Measurements from ENCODE around the gene BLM. TPM values are rescaled to one million over a fixed set of nuclear protein-coding genes. Genes with fewer than 3 reads are reported as not detected.

BLM gene
- polyA plus RNA-seq, 1 donor (not counting 4 experiments of a cell fraction or from before 2014, with no cell fraction given) = 4.4 TPM

DNA sequence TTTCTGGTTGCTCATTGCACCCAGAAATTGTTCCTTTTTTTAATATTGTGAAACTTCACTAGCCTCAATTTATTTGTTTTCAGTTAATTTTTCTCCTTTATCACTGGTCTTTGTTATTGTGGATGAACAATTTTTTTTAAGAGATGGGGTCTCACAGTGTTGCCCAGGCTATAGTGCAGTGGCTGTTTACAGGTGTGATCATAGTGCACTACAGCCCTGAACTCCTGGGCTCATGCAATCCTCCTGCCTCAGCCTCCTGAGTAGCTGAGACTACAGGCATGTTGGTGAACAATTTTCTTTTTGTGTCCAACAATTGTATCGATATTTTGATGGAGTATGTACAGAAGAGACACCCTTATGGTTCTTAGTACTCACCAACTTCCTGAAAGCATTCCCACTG, 26.3 kb downstream of the BLM start:
- no peak overlapping the region for H3K4me2 ChIP-seq (ENCODE audit: control insufficient read depth, extremely low read depth, insufficient read depth, low read depth, low read length)
- FAIRE-seq = no peak
- TF ChIP-seq, protein P1, sequence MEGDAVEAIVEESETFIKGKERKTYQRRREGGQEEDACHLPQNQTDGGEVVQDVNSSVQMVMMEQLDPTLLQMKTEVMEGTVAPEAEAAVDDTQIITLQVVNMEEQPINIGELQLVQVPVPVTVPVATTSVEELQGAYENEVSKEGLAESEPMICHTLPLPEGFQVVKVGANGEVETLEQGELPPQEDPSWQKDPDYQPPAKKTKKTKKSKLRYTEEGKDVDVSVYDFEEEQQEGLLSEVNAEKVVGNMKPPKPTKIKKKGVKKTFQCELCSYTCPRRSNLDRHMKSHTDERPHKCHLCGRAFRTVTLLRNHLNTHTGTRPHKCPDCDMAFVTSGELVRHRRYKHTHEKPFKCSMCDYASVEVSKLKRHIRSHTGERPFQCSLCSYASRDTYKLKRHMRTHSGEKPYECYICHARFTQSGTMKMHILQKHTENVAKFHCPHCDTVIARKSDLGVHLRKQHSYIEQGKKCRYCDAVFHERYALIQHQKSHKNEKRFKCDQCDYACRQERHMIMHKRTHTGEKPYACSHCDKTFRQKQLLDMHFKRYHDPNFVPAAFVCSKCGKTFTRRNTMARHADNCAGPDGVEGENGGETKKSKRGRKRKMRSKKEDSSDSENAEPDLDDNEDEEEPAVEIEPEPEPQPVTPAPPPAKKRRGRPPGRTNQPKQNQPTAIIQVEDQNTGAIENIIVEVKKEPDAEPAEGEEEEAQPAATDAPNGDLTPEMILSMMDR (optimal IDR thresholded peaks at IDR 0.05 in 1 of 3, IDR thresholded peaks at IDR 0.05 in 1 of 3, conservative IDR thresholded peaks at IDR 0.05 in 1 of 3; ENCODE audit: extremely low read depth in 1 of 3, insufficient read depth in 2 of 3, low read length in 3 of 3) = no peak
- TF ChIP-seq EZH2 (IDR thresholded peaks at IDR 0.05; ENCODE audit: low read length) = no peak

DNA sequence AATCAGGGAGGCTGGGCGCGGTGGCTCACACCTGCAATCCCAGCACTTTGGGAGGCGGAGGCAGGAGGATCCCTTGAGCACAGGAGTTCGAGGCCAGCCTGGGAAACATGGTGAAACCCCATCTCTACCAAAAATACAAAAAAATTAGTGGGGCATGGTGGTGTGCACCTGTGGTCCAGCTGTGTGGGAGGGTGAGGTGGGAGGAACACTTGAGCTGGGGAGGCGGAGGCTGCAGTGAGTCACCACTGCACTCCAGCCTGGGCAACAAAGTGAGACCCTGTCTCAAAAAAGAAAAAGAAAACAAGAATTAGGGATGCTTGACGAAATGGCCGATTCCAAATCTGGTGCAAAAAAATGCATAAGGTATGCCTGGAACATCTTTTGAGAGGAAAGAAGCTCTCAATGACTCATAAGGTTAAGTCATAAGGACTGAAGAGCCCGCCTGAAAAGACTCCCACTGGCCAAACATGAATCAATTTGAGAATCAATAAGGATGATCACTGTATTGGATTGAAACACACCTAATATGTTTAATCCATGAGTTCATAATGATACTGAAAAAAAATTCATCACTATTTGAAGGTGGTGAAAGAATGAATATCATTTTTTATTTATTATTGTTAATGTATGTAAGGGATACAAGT, 27.7 kb downstream of the BLM start:
- Histone ChIP-seq H3K27ac (ENCODE audit: control insufficient read depth, insufficient read depth, low read length) (no peak overlapping the region), H3K36me3 (ENCODE audit: control insufficient read depth in 2 of 2, extremely low read depth in 1 of 2, insufficient read depth in 2 of 2, low read length in 2 of 2) (no peaks in the 10 kb centered on the region), H3K4me3 (ENCODE audit: control insufficient read depth in 2 of 3, extremely low read depth in 1 of 3, insufficient read depth in 2 of 3, low read depth in 1 of 3, low read length in 3 of 3) (no peak overlapping the region), H3K4me1 (ENCODE audit: control insufficient read depth, extremely low read depth, insufficient read depth, low read length) (no peaks in the 10 kb centered on the region), H3K79me2 (ENCODE audit: control insufficient read depth, insufficient read depth, low read length) (no peaks in the 10 kb centered on the region), H3K27me3 (ENCODE audit: control insufficient read depth, extremely low read depth, insufficient read depth, low read length) (no peaks in the 10 kb centered on the region), H3K9ac (ENCODE audit: control insufficient read depth, extremely low read depth, insufficient read depth, low read length) (no peak overlapping the region), H3K9me3 (ENCODE audit: control insufficient read depth, low read depth, low read length) (no peaks in the 10 kb centered on the region), H3K9me1 (ENCODE audit: control insufficient read depth, extremely low read depth, insufficient read depth, low read length) (no peaks in the 10 kb centered on the region), H4K20me1 (ENCODE audit: control insufficient read depth, extremely low read depth, insufficient read depth, low read length) (no peaks in the 10 kb centered on the region), H2AFZ (ENCODE audit: control insufficient read depth, low read length) (no peak overlapping the region), H3K4me2 (ENCODE audit: control insufficient read depth, extremely low read depth, insufficient read depth, low read depth, low read length) (no peak overlapping the region)
- TF ChIP-seq, protein P1 (optimal IDR thresholded peaks at IDR 0.05 in 1 of 3, IDR thresholded peaks at IDR 0.05 in 1 of 3, conservative IDR thresholded peaks at IDR 0.05 in 1 of 3; ENCODE audit: extremely low read depth in 1 of 3, insufficient read depth in 2 of 3, low read length in 3 of 3) = no peak
- TF ChIP-seq EZH2 (IDR thresholded peaks at IDR 0.05; ENCODE audit: low read length) = no peak
- dilution Hi-C loops (cut with MboI; ENCODE audit: extremely low pct_ligation_motif_present, low sequenced_read_pairs) = no loop called here
- DNase-seq (ENCODE audit: low read depth, low spot score) = no peak
- FAIRE-seq = no peak

More for the DNA sequence above, 26.3 kb downstream of the BLM start:
- no peaks in the 10 kb centered on the region for H3K79me2 ChIP-seq (ENCODE audit: control insufficient read depth, insufficient read depth, low read length)
- H3K9ac ChIP-seq (ENCODE audit: control insufficient read depth, extremely low read depth, insufficient read depth, low read length) = no peak overlapping the region
- no peaks in the 10 kb centered on the region for H3K27me3 ChIP-seq (ENCODE audit: control insufficient read depth, extremely low read depth, insufficient read depth, low read length)
- H3K9me3 ChIP-seq (ENCODE audit: control insufficient read depth, low read depth, low read length) = no peaks in the 10 kb centered on the region
- no peaks in the 10 kb centered on the region for H3K9me1 ChIP-seq (ENCODE audit: control insufficient read depth, extremely low read depth, insufficient read depth, low read length)
- H3K4me3 ChIP-seq (ENCODE audit: control insufficient read depth in 2 of 3, extremely low read depth in 1 of 3, insufficient read depth in 2 of 3, low read depth in 1 of 3, low read length in 3 of 3) = no peak overlapping the region
- no peak overlapping the region for H2AFZ ChIP-seq (ENCODE audit: control insufficient read depth, low read length)
- H3K27ac ChIP-seq (ENCODE audit: control insufficient read depth, insufficient read depth, low read length) = no peak overlapping the region
- DNase-seq (ENCODE audit: low read depth, low spot score) = no peak
- dilution Hi-C loops (cut with MboI; ENCODE audit: extremely low pct_ligation_motif_present, low sequenced_read_pairs) = no loop called here
- H3K4me1 ChIP-seq (ENCODE audit: control insufficient read depth, extremely low read depth, insufficient read depth, low read length) = no peaks in the 10 kb centered on the region
- no peaks in the 10 kb centered on the region for H4K20me1 ChIP-seq (ENCODE audit: control insufficient read depth, extremely low read depth, insufficient read depth, low read length)
- no peaks in the 10 kb centered on the region for H3K36me3 ChIP-seq (ENCODE audit: control insufficient read depth in 2 of 2, extremely low read depth in 1 of 2, insufficient read depth in 2 of 2, low read length in 2 of 2)

Data from keratinocyte (primary cell).